Measurements from ENCODE around the gene DGKI.
A peak's percentile ranks its signal among the peaks of the same experiment; 100 is the strongest.

Gene DGKI

DNA sequence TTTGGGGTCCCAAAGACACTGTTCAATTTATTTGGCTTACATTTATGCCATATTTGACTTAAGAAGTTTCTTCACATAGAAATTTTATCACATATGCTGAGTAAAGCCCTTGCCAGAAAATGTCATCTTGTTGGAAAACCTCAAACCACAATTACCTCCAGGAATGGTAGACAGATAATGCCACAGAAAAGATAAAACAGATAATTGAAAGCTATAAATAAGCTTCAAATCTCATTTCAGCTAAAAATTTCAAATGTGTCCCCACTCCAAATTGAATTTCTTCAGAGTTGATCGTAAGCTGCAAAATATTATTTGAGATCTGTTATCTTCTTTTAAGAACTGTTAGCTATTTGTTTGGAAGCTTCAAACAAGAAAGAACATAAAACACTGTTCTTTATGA, 326.8 kb downstream of the DGKI start:
- DNase-seq = no peak

GRCh38 chr7:137519181-137519691, 327.5 kb downstream of the DGKI start:
- DNase-seq = no peak

DNA sequence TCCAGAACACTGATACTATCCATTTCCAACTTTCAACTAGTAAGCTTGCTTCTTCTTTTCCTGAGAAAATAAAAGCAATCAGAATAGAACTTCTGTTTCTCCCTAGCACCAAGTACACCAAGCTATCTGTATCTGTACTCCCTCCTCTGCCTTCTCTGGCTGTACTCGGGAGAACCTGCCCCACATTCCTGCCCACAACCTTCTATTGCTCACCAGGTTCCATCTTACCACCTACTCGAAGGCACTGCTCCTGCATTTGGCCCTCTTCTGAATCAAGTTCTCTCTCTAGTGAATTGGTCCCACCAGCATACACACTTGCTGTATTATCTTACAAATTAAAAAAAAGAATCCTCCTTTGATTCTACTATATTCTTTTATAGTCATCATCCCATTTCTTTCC, 333.7 kb downstream of the DGKI start:
- no peak for DNase-seq

- no peak for DNase-seq
These were observed 339.7 kb downstream of the DGKI start for GRCh38 chr7:137507096-137507495.

GRCh38 chr7:137506031-137506430, 340.7 kb downstream of the DGKI start:
- no peak for DNase-seq

DNA sequence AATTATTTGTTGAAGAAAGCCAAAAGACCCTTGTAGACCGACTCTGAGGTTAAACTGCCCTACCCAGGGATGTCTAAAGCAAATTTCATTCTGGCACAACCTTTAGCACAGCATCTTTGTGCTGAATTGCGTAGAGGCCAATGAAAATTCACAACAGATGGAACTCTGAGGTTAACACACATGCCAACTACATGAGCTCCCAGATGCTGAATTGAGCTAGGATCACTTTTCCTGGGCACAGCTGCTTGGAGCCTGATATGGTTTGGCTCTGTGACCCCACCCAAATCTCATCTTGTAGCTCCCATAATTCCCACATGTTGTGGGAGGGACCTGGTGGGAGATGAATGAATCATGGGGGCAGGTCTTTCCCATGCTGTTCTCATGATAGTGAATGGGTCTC, 345.2 kb downstream of the DGKI start:
- DNase-seq = no peak

DNA sequence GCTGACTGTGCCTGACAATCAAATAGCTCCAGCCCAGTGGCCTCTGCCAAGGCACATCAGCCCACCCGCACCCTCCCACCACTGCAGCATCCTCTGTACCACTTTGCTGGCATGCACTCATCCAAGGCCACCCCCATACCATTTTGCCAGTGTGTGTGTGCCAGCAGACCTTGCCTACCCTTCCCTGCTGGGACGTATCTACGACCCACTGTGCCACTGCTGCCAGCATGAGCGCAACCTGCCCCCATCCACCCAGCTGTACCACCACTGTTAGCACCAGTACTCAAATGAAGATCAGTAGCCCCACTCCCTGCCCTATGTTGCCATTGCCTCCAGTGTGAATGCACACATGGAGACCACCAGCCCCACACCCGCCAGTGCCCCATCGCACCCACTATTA, 353.9 kb downstream of the DGKI start:
- DNase-seq = no peak

DNA sequence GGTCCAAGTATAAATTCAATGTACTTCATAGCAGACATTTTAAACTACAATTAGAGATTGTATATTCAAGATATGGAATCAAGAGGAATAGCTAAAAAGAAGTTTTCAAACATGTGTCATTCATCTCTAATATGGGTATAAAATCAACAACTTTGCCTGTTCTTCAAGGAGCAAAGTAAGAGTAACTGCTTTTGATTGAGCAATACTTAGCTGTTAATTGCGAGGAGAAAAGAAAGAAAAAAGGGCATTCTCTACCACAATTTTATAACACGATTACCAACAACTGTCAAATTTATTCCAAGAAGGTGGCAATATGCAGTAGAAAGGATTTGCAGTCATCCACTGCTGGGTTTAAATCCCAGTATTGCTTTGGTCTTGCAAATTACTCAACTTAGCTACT, 356.9 kb downstream of the DGKI start:
- DNase-seq = no peak

GRCh38 chr7:137488038-137488437, 358.7 kb downstream of the DGKI start:
- no peak for DNase-seq

DNA sequence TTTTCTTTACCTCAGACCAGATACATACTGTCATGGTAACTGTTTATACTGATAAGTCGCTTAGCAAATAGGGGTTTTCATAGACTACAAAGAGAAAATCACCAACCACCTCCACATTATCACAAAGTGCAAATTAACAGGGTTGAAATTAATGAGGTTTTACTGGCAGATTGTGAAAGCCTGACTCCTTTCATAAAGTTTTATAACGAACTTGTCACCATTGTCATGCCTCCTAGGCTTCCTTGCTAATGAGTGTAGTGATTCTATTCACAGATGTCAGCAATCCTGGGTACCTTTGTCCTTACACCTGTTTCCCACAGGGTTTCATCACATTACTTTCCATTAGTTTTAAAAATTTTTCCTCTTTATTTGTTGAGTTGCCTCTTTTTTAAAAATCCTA, 361.0 kb downstream of the DGKI start:
- no peak for DNase-seq

- DNase-seq = no peak
These were observed 362.4 kb downstream of the DGKI start for GRCh38 chr7:137484326-137484725.

DNA sequence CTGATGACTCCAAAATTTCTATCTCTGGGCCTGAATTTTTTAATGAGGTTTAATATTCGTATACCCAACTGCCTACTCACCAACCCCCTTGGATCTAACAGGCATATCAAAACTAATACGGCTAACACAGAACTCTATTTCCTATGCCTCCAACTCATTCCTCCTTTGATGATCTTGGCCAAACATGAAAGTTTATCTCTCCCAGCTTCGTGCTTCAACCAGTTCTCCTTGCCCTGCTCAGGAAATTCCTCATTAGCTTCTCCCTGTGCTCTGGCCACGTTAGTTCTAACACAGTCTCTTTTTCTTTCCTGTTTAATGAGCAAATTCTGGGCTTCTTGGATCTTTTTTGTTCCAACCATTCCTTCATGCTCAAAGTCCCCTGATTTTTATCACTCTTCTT, 364.3 kb downstream of the DGKI start:
- DNase-seq = no peak

DNA sequence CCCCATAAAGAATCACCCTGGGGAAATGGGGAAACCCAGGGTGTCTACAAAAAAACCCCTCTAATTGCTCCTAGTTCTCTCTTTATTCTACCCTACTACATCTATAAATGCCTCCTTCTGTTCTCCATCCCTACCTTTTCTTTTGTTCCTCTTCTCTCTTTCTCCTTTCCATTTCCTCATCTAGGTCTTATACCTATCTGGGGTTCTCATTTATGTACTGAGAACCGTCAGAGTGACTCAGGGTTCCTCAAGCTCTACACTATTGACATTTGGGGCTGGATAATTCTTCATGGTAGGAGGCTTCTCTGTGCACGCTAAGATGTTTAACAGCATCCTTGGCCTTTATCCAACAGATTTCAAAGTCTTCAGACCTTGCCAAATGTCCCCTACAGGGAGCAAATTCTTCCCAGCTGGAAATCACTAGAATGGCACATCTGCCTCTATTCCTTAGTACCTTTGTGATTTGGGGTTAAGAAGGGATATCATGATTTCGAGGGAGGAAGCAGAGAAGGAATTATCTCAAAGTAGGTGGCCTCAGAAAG, 365.9 kb downstream of the DGKI start:
- no peak for DNase-seq

DNA sequence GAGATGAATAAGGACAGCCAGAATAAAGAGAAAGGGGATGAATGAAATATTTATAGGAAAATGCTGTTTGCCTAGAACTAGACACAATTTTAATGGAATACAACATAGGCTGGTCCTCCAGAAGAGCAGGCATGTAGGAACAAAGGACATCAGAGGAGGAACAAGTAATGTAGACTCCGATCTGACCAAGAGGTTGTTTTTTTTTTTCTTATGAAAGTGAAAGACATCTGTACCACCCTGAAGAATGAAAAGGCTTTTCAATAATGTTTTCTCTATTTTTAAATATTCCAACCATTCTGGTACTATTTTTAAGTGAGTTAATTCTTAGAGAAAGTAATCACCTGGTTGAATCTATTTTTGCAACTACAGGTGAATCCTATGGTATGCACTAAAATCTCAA, 366.4 kb downstream of the DGKI start:
- no peak for DNase-seq

GRCh38 chr7:137476937-137477336, 369.8 kb downstream of the DGKI start:
- no peak for DNase-seq

DNA sequence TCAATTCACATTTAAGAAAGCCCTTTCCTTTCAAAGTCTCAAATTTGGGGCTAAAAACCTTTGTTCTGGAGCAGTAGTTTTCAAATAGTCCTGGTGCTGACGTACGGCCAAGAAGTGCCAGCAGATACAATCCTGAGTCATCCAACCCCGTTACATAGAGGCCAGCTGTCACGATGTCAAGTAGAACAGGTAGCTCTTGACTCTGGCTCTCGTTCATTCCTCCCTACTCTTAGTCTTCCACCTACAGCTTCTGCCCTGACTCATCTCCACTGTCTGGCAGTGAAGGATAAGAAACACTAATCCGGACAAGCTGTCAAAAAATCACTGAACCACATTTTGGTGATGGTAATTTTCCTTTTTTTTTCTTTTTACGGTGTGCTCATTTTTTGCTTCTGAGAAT, 370.8 kb downstream of the DGKI start:
- no peak for DNase-seq

DNA sequence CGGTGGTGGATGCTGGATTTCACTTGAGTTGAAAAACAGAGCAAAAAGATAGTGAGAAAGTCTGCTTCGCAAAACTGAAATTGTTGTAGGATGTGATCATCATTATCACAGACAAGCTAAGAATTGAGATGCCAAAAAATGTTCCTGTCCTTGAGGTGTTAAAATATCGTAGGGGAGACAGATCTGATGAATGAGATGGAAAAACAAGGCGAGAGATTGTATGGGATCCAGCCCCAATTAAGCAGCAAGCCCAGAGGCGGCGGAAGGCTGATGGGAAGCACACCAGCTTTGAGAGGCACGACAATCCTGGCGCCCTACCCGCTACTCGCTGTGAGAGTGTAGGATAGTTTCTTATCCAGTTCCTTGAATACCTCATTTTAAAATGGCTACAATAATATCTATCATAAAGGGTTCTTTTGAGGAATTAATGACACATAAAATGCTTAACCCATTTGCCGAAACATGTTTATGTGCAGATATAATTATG, 372.2 kb downstream of the DGKI start:
- DNase-seq = no peak

- DNase-seq = no peak
These were observed 375.6 kb downstream of the DGKI start for GRCh38 chr7:137471128-137471527.

- no peak for DNase-seq
These were observed 376.9 kb downstream of the DGKI start for GRCh38 chr7:137469858-137470257.

- DNase-seq = no peak
These were observed 377.5 kb downstream of the DGKI start for GRCh38 chr7:137469191-137469811.

- DNase-seq = no peak
These were observed 383.9 kb downstream of the DGKI start for GRCh38 chr7:137462847-137463246.

- DNase-seq = no peak
These were observed 384.6 kb downstream of the DGKI start for GRCh38 chr7:137462074-137462715.

GRCh38 chr7:137458399-137458798, 388.4 kb downstream of the DGKI start:
- no peak for DNase-seq

DNA sequence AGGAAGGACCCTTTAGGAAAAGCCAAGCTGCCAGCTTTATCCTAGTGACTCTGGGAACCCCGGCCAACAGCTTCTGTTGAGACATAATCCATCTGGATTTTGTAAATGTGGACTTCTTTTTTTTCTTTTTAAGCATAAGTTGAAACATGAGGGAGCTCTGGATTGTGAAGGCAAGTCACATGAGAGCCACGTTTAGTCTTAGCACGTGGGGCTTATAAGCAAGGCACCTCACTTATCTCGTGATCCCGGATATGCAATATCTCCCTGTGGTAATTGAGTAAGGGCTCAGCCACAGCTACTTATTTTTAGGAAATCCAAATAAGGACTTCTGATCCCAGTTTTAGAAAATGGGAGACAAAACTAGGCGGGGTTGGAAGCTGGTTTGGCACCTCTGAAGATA, 392.0 kb downstream of the DGKI start:
- DNase-seq = peak; percentile 26 to 57

Measured in AML-193 (cell line).